GM18520 (cell line): ENCODE measurements around the gene ACOD1.
"Not testable (repeated sequence)": the region's sequence is repeated elsewhere in the genome, so short reads cannot be mapped to it uniquely, and the experiment has no call there.

Source experiments
- ATAC-seq: cut with Tn5 transposase; IDR thresholded peaks from one replicate; pipeline ENCODE4 v1.9.1; 2021; ENCODE audit not compliant: unreplicated experiment

ACOD1 gene

DNA sequence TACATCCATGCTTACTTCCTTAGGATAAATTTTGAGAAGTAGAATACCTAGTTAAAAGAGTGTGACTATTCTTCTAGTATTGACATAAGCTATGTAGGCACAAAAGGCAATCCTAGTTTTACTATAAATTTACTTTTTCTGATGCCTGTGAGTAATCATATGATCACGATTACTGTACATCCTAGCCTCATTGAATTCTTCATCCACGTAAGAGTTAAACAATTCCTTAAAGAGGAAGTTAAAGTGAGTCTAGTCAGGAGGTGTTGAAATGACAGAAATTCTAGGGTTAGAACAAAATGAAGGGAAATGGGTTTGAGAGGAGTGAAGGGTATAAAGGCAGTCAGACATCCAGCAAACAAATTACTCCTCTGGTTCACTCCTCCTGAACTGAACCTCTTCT, at the start of gene ACOD1:
ACOD1 (plus strand) TSS at position 363 of the 400 bp plus-strand sequence. CDS start 48 bp downstream, outside the sequence.
- ATAC-seq: no peak

DNA sequence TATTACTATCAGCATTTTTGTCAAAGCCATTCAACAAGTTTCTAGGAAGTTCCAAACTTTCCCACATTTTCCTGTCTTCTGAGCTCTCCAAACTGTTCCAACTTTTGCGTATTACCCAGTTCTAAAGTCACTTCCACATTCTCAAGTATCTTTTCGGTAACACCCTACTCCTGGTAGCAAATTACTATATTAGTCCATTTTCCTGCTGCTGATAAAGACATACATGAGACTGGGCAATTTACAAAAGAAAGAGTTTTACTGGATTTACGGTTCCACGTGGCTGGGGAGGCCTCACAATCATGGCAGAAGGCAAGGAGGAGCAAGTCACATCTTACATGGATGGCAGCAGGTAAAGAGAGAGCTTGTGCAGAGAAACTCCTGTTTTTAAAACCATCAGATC, 49.2 kb upstream of the ACOD1 start:
- not testable (repeated sequence) for ATAC-seq

DNA sequence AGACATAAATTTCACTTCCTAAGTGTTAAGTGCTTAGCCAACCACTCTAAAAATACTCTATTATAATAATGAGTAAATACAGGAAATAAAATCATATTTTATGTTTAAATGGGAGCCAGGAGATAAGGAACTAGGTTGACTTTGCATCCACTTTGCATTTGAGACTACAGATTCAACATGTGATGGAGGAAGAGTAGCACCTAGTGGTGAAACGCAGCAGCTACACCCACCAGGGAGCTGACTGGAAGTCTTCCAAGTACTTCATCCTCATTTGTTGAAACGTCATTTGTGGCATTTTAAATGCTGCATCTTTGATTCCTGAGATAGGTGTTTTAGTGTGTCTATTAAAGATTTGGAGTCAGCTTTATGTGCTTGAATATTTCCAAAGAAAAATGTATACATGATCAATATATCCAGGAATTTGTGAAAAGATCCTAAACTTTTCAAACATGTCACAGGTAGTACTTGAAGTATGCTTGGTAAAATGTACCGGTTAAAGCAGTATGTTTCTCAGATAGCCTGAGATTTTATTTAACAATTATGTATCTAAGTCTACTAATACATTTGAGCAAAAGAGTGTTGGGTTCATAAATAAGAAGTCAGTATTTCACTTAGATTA, 44.7 kb upstream of the ACOD1 start:
- ATAC-seq: peak; percentile 91

GRCh38 chr13:76904507-76904906, 43.8 kb upstream of the ACOD1 start:
- no peak for ATAC-seq

DNA sequence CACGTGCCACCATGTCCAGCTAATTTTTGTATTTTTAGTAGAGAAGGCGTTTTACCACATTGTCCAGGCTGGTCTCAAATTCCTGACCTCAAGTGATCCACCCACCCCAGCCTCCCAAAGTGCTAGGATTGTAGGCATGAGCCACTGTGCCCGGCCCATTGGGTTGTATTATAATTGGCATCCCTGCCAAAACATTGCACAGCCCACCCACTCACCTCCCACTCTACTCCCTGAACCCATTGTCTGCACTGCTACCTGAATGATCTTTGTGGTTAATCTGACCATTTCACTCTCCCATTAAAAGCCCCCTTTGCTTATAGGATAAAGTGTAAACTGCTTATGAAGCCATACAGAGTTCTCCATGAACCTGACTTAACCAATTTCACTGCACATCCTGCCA, 35.8 kb upstream of the ACOD1 start:
- ATAC-seq: no peak

GRCh38 chr13:76913898-76914297, 34.4 kb upstream of the ACOD1 start:
- no peak for ATAC-seq

- no peak for ATAC-seq
Measured at GRCh38 chr13:76917095-76917494, 31.2 kb upstream of the ACOD1 start.

GRCh38 chr13:76917755-76918481, 30.4 kb upstream of the ACOD1 start:
- not testable (repeated sequence) for ATAC-seq

- no peak for ATAC-seq
Measured at GRCh38 chr13:76921516-76921915, 26.8 kb upstream of the ACOD1 start.

GRCh38 chr13:76925115-76925514, 23.2 kb upstream of the ACOD1 start:
- ATAC-seq: no peak

DNA sequence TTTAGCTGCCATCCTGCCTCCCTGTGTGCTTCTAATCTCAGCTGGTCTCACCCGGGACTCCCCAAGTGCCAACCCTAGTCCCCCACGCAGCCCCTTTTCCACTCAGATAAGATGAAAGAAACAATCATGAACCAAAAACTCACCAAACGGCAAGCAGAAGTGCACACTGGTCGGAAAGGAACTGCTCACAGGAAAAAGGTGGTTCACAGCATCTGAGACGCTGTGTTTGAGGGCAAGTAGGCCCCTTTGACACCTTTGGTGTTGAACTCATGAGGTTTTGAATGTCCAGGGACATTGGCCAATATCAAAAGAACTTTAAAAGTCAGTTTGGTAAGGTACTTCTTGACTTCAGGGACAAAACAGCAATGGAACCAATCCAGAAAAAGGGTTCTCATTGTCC, 20.4 kb upstream of the ACOD1 start:
- no peak for ATAC-seq

DNA sequence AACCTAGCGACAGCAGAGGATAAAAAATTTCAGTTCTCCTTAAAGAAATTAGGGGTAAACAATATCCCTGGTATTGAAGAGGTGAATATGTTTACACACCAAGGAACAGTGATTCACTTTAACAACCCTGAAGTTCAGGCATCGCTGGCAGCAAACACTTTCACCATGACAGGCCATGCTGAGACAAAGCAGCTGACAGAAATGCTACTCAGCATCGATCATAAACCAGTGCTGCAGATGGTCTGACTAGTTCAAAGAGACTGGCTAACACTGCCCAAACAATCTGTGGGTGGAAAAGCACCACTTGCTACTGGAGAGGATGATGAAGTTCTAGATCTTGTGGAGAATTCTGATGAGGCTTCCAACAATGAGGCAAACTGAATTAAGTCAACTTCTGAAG, 19.9 kb upstream of the ACOD1 start:
- no peak for ATAC-seq

- ATAC-seq: no peak
Measured at GRCh38 chr13:76929320-76929719, 19.0 kb upstream of the ACOD1 start.

GRCh38 chr13:76929851-76930374, 18.4 kb upstream of the ACOD1 start:
- no peak for ATAC-seq

GRCh38 chr13:76932076-76932475, 16.2 kb upstream of the ACOD1 start:
- ATAC-seq: no peak

- no peak for ATAC-seq
Measured at GRCh38 chr13:76934671-76935070, 13.6 kb upstream of the ACOD1 start.

GRCh38 chr13:76936763-76937162, 11.5 kb upstream of the ACOD1 start:
- ATAC-seq: no peak

DNA sequence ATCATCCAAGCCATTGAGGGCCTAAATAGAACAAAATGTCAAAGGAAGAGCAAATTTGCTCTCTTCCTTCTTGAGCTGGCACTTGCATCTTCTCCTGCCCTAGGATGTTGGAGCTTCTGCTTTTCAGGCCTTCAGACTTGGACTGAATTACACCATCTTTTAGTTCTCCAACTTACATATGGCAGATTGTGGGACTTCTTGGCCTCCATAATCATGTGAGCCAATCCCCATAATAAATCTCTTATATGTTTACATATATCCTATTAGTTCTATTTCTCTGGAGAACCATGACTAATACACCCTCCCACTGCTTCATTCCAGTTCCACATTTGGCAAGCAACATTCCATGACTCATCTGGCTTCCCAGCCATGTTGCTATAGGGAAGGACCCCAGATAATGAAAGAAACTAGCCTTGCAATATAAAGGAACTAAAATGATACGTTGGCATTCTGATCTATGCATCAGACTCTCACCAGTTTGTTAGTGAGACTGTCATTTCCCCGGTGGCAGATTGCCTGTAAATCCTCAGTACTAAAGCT, 11.0 kb upstream of the ACOD1 start:
- ATAC-seq: no peak

GRCh38 chr13:76939215-76939614, 9.1 kb upstream of the ACOD1 start:
- ATAC-seq: no peak

GRCh38 chr13:76942363-76942762, 5.9 kb upstream of the ACOD1 start:
- no peak for ATAC-seq

GRCh38 chr13:76943646-76944045, 4.7 kb upstream of the ACOD1 start:
- no peak for ATAC-seq

DNA sequence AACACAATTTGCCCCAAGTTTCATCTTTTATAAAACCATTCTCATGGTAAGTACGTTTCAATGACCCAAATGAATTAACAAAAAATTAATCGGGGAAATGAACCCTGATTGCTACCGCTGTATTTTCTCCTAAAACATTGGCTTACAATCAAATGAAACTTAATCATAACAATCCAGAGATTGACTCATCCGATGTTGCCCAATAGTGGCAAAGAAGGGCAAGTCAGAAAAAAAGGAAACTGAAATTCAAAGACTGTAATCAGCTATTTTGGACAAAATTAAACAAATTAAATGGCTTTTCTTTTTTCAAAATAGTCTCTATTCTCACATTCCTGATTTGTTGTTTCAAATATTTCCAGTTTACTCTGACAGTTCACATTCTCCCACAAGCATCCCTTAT, 3.9 kb upstream of the ACOD1 start:
- ATAC-seq: no peak
